NCI-H187 treated with DMSO at 0.1 percent for 48 hours (cell line): ENCODE measurements around the gene LRP1.

Experiments used
- DNase-seq: peaks from one replicate; lab custom pipeline; 2025; lab: John Stamatoyannopoulos, UW

Gene LRP1

GRCh38 chr12:57094208-57095160 lies 33.8 kb upstream of the LRP1 start:
- DNase-seq = no peak

- DNase-seq = no peak
Measured at GRCh38 chr12:57095440-57095839, 32.8 kb upstream of the LRP1 start.

- no peak for DNase-seq
Measured at GRCh38 chr12:57096099-57096572, 32.1 kb upstream of the LRP1 start.

- no peak for DNase-seq
Measured at GRCh38 chr12:57096748-57097553, 31.3 kb upstream of the LRP1 start.

GRCh38 chr12:57097554-57097835 lies 30.8 kb upstream of the LRP1 start:
- DNase-seq = no peak

- no peak for DNase-seq
Measured at GRCh38 chr12:57098546-57098945, 29.7 kb upstream of the LRP1 start.

GRCh38 chr12:57099047-57099714 lies 29.1 kb upstream of the LRP1 start:
- DNase-seq = no peak

GRCh38 chr12:57099766-57100165 lies 28.5 kb upstream of the LRP1 start:
- DNase-seq = no peak

- DNase-seq = no peak
Measured at GRCh38 chr12:57101892-57102695, 26.2 kb upstream of the LRP1 start.

- no peak for DNase-seq
Measured at GRCh38 chr12:57103856-57104255, 24.4 kb upstream of the LRP1 start.

GRCh38 chr12:57104292-57104910 lies 23.9 kb upstream of the LRP1 start:
- DNase-seq = no peak

- DNase-seq = no peak
Measured at GRCh38 chr12:57105011-57105753, 23.1 kb upstream of the LRP1 start.

- DNase-seq = no peak
Measured at GRCh38 chr12:57106021-57106708, 22.1 kb upstream of the LRP1 start.

- DNase-seq = no peak
Measured at GRCh38 chr12:57107456-57108155, 20.7 kb upstream of the LRP1 start.

- DNase-seq = no peak
Measured at GRCh38 chr12:57109207-57110103, 18.8 kb upstream of the LRP1 start.

GRCh38 chr12:57110104-57111030 lies 17.9 kb upstream of the LRP1 start:
- no peak for DNase-seq
